GM18517 (cell line): Measurements from ENCODE around the gene TRPC1.
"Not testable (repeated sequence)": the region's sequence is repeated elsewhere in the genome, so short reads cannot be mapped to it uniquely, and the experiment has no call there.

ENCODE experiments used
- ATAC-seq: cut with Tn5 transposase; IDR thresholded peaks from one replicate; pipeline ENCODE4 v1.9.1; 2021; ENCODE audit warnings: mild to moderate bottlenecking, moderate library complexity; ENCODE audit not compliant: unreplicated experiment

The TRPC1 gene

DNA sequence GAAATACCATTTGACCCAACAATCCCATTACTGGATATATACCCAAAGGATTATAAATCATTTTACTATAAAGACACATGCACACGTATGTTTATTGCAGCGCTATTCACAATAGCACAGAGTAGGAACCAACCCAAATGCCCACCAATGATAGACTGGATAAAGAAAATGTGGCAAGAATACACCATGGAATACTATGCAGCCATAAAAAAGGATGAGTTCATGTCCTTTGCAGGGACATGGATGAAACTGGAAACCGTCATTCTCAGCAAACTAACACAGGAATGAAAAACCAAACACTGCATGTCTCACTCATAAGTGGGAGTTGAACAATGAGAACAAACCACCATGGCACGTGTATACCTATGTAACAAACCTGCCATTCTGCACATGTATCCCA lies 26.7 kb downstream of the TRPC1 start:
- not testable (repeated sequence) for ATAC-seq

GRCh38 chr3:142752605-142753004 lies 28.8 kb downstream of the TRPC1 start:
- ATAC-seq = not testable (repeated sequence)

DNA sequence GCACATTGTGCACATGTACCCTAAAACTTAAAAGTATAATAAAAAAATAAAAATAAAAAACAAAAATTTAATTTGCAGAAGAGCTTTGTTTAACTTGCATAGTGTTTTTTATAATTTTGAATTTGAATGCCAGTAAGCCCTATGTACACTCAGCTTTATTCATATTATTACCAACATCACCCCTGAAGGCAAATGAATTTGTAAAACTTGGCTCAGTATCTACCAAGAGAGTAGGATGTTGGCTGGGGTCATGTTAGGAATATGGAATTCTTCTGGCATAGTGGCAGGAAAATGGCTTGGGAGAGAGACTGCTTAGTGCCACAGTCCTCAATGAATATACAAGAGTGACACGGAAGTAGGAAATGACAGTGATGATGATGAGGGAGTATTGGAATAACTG lies 30.7 kb downstream of the TRPC1 start:
- ATAC-seq = no peak

GRCh38 chr3:142768338-142768737 lies 44.5 kb downstream of the TRPC1 start:
- ATAC-seq = no peak

DNA sequence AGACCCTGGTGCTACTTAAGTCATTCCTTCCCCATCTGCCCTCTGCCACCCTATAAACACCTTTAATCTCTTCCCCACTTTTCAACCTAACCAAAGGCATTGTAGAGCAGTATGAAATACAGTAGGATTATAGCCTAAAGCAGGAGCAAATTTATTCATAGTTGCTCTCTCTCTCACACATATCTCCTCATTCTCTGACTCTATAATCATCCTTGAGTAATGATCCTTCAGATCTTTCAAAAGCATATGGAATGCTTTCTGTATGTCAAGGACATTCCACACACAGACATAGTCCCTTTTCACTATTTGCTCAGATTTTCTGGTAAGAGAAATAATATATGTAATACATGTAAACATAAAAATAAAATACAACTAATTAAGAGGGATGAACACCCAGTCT lies 54.1 kb downstream of the TRPC1 start:
- ATAC-seq = no peak

DNA sequence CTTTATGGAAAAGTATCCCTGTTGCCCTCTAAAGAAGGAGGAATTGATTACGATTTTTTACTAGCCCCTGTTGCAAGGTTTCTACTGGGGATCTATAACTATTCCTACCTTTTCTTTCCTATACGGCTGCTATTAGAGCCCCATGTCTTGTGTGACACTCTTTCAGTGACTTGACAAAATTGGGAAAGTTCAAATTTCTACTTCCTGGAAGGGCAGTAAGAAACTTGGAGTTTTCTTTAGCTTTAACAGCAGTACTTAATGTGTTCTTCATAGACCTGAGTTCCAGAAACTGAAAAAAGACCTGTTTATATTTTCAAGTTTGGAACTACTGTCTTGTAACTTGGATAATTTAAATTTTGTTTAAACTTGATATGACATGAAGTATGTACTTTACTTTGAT lies 54.7 kb downstream of the TRPC1 start:
- no peak for ATAC-seq

- ATAC-seq = no peak
Measured at GRCh38 chr3:142779591-142779990, 55.8 kb downstream of the TRPC1 start.

DNA sequence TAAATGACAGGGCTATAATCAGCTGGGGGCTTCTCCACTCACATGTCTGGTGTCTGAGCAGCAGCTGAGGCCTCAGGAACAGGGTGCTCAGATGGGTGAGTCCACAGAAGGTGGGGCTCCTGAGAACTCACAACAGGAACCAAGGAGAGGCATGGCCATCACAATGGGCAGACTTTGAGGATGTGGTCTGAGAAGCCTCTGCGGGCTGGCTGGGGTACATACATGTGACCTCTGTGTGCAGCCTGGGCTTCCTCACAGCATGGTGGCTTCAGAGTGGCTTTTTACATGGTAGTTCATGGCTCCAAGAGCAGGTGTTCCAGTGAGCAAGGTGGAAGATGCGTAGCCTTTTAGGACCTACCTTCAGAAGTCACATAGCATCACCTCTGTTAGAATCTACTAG lies 58.8 kb downstream of the TRPC1 start:
- no peak for ATAC-seq

GRCh38 chr3:142784228-142784627 lies 60.4 kb downstream of the TRPC1 start:
- no peak for ATAC-seq

DNA sequence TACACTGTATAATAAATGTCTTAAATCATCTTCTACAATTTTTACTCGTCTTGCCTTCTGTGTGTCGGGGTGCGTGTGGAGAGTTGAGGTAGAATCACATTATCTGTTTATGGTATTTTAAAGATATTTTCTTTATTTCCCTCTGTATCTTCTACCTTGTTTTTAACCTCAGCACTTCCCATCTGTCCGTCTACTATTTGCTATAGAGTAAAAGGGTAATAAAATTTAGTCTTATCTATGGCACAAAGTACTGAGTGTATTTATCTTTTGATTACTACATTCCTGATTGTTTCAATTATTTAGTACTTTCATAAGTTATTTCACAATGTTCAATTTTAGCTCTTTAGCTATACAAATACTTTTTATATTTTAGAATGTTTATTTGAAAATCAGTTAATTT lies 62.2 kb downstream of the TRPC1 start:
- ATAC-seq = no peak

- no peak for ATAC-seq
Measured at GRCh38 chr3:142787719-142788118, 63.9 kb downstream of the TRPC1 start.

DNA sequence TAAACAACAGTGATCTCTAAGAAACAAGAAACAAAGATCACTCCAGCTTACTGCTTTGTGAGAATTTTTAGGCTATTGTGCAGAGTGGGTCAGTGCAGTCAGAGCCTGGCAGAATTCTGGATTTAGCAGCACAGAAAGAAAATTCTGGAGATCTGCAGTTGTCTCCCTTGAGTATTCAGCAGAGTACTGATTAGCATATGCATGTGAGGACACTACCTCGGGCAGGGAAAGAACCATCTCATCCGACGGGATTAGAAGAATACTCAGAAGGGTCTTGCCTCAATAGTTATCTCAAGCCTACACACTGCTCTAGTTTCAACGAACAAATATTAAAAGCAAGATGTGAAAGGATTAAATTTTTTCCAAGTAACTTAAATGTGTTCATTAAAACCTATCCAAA lies 70.7 kb downstream of the TRPC1 start:
- ATAC-seq = no peak

- ATAC-seq = no peak
Measured at GRCh38 chr3:142795332-142795731, 71.5 kb downstream of the TRPC1 start.

DNA sequence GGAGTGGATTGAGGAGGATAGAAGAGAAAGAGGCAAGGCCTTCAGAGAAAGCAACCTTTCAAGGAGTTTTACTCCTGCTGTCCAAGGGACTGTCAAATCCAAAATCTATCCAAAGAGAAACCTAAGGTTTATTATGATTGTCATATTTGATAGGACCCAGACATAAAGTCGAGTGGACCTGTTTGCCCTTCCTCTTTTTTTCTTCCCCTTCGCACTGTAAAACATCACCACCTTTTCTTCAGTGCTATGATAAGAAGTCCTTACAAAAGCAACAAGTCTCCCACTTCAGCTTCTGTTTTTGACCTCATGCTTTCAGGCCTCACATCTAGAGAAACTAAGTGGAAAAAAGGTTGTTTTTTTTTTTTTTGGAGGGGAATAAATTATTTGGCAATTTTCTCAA lies 73.0 kb downstream of the TRPC1 start:
- no peak for ATAC-seq

DNA sequence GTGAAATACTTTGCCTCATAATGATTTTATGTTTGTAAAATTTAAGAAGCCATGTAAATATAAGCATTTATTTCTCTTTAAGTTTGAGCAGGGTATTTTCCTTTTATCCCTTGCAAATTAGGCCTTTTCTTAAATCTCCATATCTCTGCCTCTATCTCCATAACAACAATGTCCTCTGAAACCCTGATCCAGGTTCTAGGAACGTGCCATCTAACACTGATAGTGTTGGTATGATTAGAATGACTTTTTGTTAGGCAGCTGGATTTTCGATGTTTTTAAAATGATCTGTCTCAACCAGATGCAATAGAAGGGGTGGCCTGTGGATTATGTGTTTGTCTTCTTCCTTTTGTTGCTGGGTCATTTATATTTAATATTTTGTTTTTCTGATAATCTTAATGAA lies 77.9 kb downstream of the TRPC1 start:
- no peak for ATAC-seq

DNA sequence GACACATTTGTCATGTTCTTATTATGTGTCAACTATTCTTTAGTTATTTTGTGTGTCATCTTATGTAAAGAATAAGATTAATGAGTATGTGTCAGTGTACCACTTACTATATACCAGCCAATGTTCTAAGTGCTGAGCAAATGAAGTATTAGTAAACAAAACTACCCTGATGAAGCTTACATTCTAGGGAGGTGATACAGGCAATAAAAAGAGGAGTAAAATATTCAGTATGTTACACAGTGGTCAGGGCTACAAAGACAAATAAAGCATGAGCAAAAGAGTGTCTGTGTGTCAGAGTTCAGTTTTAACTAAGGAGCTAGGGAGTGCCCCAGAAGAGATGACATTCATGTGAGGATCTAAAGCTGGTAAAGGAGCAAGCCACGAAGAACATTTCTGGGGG lies 79.1 kb downstream of the TRPC1 start:
- ATAC-seq = no peak

DNA sequence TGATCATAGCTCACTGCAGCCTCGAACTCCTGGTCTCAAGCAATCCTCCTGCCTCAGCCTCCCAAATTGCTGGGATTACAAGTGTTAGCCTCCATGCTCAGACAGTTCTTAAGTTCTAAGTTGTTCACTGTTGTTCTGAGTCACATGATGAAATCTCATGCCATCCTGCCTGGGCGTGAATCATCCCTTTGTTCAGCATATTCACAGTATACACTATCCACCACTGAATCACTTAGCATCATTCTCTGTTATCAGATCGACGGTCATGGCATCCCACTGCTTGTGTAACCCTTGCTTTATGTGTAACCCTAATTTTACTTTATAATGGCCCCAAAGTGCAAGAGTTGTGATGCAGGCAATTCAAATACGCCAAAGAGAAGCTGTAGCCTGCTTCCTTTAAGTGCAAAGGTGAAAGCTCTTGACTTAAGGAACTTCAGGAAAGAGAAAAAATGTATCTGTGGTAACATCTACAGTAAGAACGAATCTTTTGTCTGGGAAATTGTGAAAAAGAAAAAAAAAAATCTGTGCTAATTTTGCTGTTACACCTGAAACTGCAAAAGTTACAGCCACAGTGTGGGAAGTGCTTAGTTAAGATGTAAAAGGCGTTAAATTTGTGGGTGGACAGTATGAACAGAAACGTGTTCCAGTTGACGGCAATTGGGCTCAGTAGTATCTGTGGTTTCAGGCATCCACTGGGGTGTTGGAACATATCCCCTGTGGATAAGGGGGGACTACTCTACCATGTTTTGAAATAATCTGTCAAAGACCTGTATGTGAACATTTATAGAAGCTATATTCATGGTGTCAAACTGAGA lies 84.5 kb downstream of the TRPC1 start:
- ATAC-seq = no peak

- no peak for ATAC-seq
Measured at GRCh38 chr3:142809259-142809658, 85.4 kb downstream of the TRPC1 start.

DNA sequence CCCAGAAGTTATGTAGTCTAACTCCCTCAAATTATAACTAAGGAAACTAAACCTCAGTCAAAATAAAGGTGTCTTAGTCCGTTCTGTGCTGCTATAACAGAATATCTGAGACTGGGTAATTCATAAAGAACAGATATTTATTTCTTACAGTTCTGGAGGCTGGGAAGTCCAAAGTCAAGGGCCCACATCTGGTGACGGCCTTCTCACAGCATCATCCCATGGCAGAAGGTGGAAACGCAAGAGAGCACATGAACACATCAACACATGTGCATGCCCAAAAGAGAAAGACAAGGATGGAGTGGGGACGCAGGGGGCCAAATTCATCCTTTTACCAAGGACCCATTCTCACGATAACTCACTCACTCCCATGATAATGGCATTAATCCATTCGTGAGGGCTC lies 92.0 kb downstream of the TRPC1 start:
- no peak for ATAC-seq

GRCh38 chr3:142817356-142817755 lies 93.5 kb downstream of the TRPC1 start:
- no peak for ATAC-seq

DNA sequence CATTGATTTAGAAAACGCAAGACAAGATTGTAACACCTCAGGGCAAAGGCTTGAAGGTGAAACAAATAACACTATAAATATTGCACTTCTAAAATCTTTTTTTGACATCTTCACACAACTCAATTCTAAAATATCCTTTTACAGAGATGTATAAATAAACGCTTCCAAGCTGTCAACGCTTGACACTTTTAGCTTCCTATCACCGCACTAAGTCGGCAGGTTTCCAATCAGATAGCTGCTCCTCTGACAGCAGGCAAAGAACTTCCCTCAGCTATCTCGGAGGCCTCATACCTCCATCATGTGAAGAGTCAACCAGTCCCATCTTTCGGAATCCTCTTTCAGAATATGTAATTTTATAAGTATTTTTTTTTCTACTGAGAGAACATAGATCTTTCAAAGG lies 94.1 kb downstream of the TRPC1 start:
- ATAC-seq = no peak

DNA sequence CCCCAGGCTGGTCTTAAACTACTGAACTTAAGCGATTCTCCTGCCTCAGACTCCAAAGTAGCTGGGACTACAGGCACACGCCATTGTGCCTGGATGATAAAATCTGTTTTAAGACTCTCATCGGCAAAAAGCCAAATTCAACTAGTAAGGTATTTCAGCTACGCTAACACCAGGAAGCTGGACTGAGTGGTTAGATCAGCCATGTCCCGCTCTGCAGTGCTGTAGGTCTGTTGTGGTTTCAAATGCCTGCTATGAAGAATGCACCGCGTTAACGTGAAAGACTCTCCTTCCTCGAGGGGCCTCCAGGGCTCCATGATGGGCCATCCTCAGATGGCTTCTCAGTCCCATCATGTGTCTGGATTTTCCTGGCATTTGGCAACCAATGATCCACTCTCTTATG lies 94.8 kb downstream of the TRPC1 start:
- no peak for ATAC-seq

- ATAC-seq = no peak
Measured at GRCh38 chr3:142819179-142819578, 95.3 kb downstream of the TRPC1 start.
